IMR-90 (cell line): ENCODE data around the gene ROBO2. TPM values are rescaled to one million over a fixed set of nuclear protein-coding genes. Genes with fewer than 3 reads are reported as not detected.

Source experiments
- ATAC-seq: fragments of 200-7000 bp; cut with Tn5 transposase; 2 replicates; pipeline ENCODE4 v1.9.1; 2020; ENCODE audit warnings: low read depth, mild to moderate bottlenecking, moderate library complexity
- BruUV-seq: library from RNA; stranded (reverse); fragments of 400-500 nt; replicated peaks from 2 replicates; lab custom pipeline; 2021; lab: Mats Ljungman, UMichigan
- CTCF ChIA-PET: fragments of 300-600 bp; formaldehyde crosslinking; extraction: SDS; loops from one replicate; lab custom pipeline; 2021; ENCODE audit warnings: antibody characterized with exemption; lab: Yijun Ruan, JAX
- POLR2A ChIA-PET: fragments of 300-600 bp; sonication (Branson Sonifier 250); formaldehyde crosslinking; loops from one replicate; lab custom pipeline; 2022; ENCODE audit warnings: antibody characterized with exemption; ENCODE audit not compliant: unreplicated experiment; lab: Charles Lee
- DNase-seq: peaks from one replicate; pipeline ENCODE4 v3.0.0; 2013
- H2AFZ ChIP-seq: replicated peaks from 2 replicates; pipeline ENCODE3; 2013; ENCODE audit warnings: low read length, mild to moderate bottlenecking; ENCODE audit not compliant: poor library complexity
- H2AK5ac ChIP-seq: 2 replicates; pipeline ENCODE4 v1.6.1; 2013; ENCODE audit warnings: low read depth, low read length, inconsistent platforms
- H2AK9ac ChIP-seq: replicated peaks from 2 replicates; pipeline ENCODE3; 2013; ENCODE audit warnings: mild to moderate bottlenecking, low read depth, low read length, moderate library complexity; ENCODE audit not compliant: poor library complexity
- H2BK120ac ChIP-seq: 2 replicates; pipeline ENCODE4 v1.6.1; 2013; ENCODE audit warnings: low read depth, low read length, inconsistent platforms
- H2BK15ac ChIP-seq: 3 replicates; pipeline ENCODE4 v1.6.1; 2013; ENCODE audit warnings: low read depth, low read length, inconsistent platforms
- H2BK20ac ChIP-seq: 2 replicates; pipeline ENCODE4 v1.6.1; 2013; ENCODE audit warnings: low read depth, mild to moderate bottlenecking, inconsistent platforms, low read length, moderate library complexity
- H2BK5ac ChIP-seq: 2 replicates; pipeline ENCODE4 v1.6.1; 2013; ENCODE audit warnings: mild to moderate bottlenecking, low read depth, low read length, inconsistent platforms; ENCODE audit not compliant: poor library complexity, severe bottlenecking
- H3K14ac ChIP-seq: replicated peaks from 2 replicates; pipeline ENCODE4 v1.6.1; 2013; ENCODE audit warnings: low read depth, low read length, inconsistent platforms
- H3K18ac ChIP-seq: 2 replicates; pipeline ENCODE4 v1.6.1; 2013; ENCODE audit warnings: low read depth, low read length, control low read depth
- H3K23ac ChIP-seq: 2 replicates; pipeline ENCODE4 v1.6.1; 2013; ENCODE audit warnings: low read depth, low read length, inconsistent platforms
- H3K27ac ChIP-seq: 2 replicates; pipeline ENCODE4 v1.5.1; 2013; ENCODE audit warnings: mild to moderate bottlenecking, control low read depth, low read length; ENCODE audit not compliant: insufficient read depth
- H3K27me3 ChIP-seq: 2 replicates; pipeline ENCODE4 v1.6.1; 2013; ENCODE audit warnings: low read length; ENCODE audit not compliant: control insufficient read depth, insufficient read depth
- H3K36me3 ChIP-seq: 2 replicates; pipeline ENCODE4 v1.6.1; 2013; ENCODE audit warnings: low read length, mixed read lengths; ENCODE audit not compliant: control insufficient read depth, insufficient read depth
- H3K4ac ChIP-seq: 2 replicates; pipeline ENCODE4 v1.6.1; 2013; ENCODE audit warnings: low read depth, low read length, inconsistent platforms
- H3K4me1 ChIP-seq: 2 replicates; pipeline ENCODE4 v1.6.1; 2013; ENCODE audit warnings: low read length, mixed read lengths; ENCODE audit not compliant: control insufficient read depth, insufficient read depth
- H3K4me2 ChIP-seq: 2 replicates; pipeline ENCODE4 v1.6.1; 2013; ENCODE audit warnings: low read depth, mild to moderate bottlenecking, control low read depth, low read length, moderate library complexity
- H3K4me3 ChIP-seq: 2 replicates; pipeline ENCODE4 v1.5.1; 2013; ENCODE audit warnings: low read depth, mild to moderate bottlenecking, control low read depth, low read length, moderate library complexity; ENCODE audit not compliant: insufficient read depth
- H3K56ac ChIP-seq: 2 replicates; pipeline ENCODE4 v1.6.1; 2013; ENCODE audit warnings: low read length, inconsistent platforms; ENCODE audit not compliant: insufficient read depth; ENCODE audit errors: extremely low read depth
- H3K79me1 ChIP-seq, 2 experiments: 2 replicates each; pipeline ENCODE4 v1.6.1; 2013; ENCODE audit warnings: low read length in 2 of 2, inconsistent platforms in 1 of 2, low read depth in 1 of 2
- H3K9ac ChIP-seq: 2 replicates; pipeline ENCODE4 v1.6.1; 2013; ENCODE audit warnings: low read depth, low read length, control low read depth
- H3K9me1 ChIP-seq: 2 replicates; pipeline ENCODE4 v1.6.1; 2013; ENCODE audit warnings: low read length, inconsistent platforms; ENCODE audit not compliant: insufficient read depth
- H3K9me3 ChIP-seq: 2 replicates; pipeline ENCODE4 v1.6.1; 2013; ENCODE audit warnings: low read length; ENCODE audit not compliant: control insufficient read depth, insufficient read depth
- H4K20me1 ChIP-seq: 2 replicates; pipeline ENCODE4 v1.6.1; 2013; ENCODE audit warnings: low read length, inconsistent platforms; ENCODE audit not compliant: insufficient read depth
- H4K5ac ChIP-seq: 2 replicates; pipeline ENCODE4 v1.6.1; 2013; ENCODE audit warnings: mild to moderate bottlenecking, low read depth, low read length, control low read depth
- H4K8ac ChIP-seq, 2 experiments: 2 replicates each; pipeline ENCODE4 v1.6.1; 2013; ENCODE audit warnings: low read depth in 2 of 2, low read length in 2 of 2, control low read depth in 1 of 2, inconsistent platforms in 1 of 2
- H4K91ac ChIP-seq: 2 replicates; pipeline ENCODE4 v1.6.1; 2013; ENCODE audit warnings: low read depth, low read length, inconsistent platforms; ENCODE audit not compliant: insufficient read depth
- BHLHE40 ChIP-seq: fragments of 150-350 bp; IDR thresholded peaks from 2 replicates; pipeline ENCODE4 v1.6.1; 2016; ENCODE audit warnings: mild to moderate bottlenecking, low read depth, low read length
- CEBPB ChIP-seq: IDR thresholded peaks from 2 replicates; pipeline ENCODE4 v1.6.1; 2012; ENCODE audit warnings: low read depth, low read length, improper control_type of control experiment
- CHD1 ChIP-seq: IDR thresholded peaks from 2 replicates; pipeline ENCODE4 v1.6.1; 2012; ENCODE audit warnings: low read depth, low read length, improper control_type of control experiment
- CTCF ChIP-seq: conservative IDR thresholded peaks from 2 replicates; pipeline ENCODE4 v1.5.1; 2012; ENCODE audit warnings: mild to moderate bottlenecking, low read depth, low read length, improper control_type of control experiment
- ELK1 ChIP-seq: fragments of 150-350 bp; IDR thresholded peaks from 2 replicates; pipeline ENCODE4 v1.6.1; 2016; ENCODE audit warnings: low read depth, mild to moderate bottlenecking, low read length, moderate library complexity, borderline replicate concordance
- FOS ChIP-seq: fragments of 150-350 bp; IDR thresholded peaks from 2 replicates; pipeline ENCODE4 v1.6.1; 2016; ENCODE audit warnings: low read depth, low read length
- MAFK ChIP-seq: IDR thresholded peaks from 2 replicates; pipeline ENCODE4 v1.6.1; 2012; ENCODE audit warnings: low read depth, low read length, improper control_type of control experiment
- MAZ ChIP-seq: IDR thresholded peaks from 2 replicates; pipeline ENCODE4 v1.6.1; 2012; ENCODE audit warnings: low read depth, mild to moderate bottlenecking, low read length, improper control_type of control experiment, moderate library complexity, borderline replicate concordance
- MXI1 ChIP-seq: IDR thresholded peaks from 2 replicates; pipeline ENCODE4 v1.6.1; 2012; ENCODE audit warnings: low read depth, mild to moderate bottlenecking, low read length, moderate library complexity, borderline replicate concordance
- NFE2L2 ChIP-seq: fragments of 150-350 bp; IDR thresholded peaks from 2 replicates; pipeline ENCODE4 v1.6.1; 2016; ENCODE audit warnings: low read depth, mild to moderate bottlenecking, low read length
- POLR2A ChIP-seq: IDR thresholded peaks from 2 replicates; pipeline ENCODE4 v1.6.1; 2012; ENCODE audit warnings: mild to moderate bottlenecking, low read depth, low read length
- RAD21 ChIP-seq: IDR thresholded peaks from 2 replicates; pipeline ENCODE4 v1.6.1; 2012; ENCODE audit warnings: low read length, improper control_type of control experiment
- RCOR1 ChIP-seq: IDR thresholded peaks from 2 replicates; pipeline ENCODE4 v1.6.1; 2012; ENCODE audit warnings: mild to moderate bottlenecking, low read length, improper control_type of control experiment; ENCODE audit not compliant: insufficient replicate concordance
- RFX5 ChIP-seq: IDR thresholded peaks from 2 replicates; pipeline ENCODE4 v1.8.0; 2012; ENCODE audit warnings: low read depth, mild to moderate bottlenecking, low read length, moderate library complexity
- SMC3 ChIP-seq: fragments of 150-350 bp; IDR thresholded peaks from 2 replicates; pipeline ENCODE4 v1.6.1; 2016; ENCODE audit warnings: low read depth, mild to moderate bottlenecking, antibody characterized with exemption, low read length, moderate library complexity
- WGBS, 2 experiments: methylation state at CpG; one replicate each; pipeline versions ENCODE4 v1.1.5 to v1.1.7; 2013; ENCODE audit warnings: missing lambda C conversion rate in 2 of 2; ENCODE audit not compliant: insufficient read length in 1 of 2; ENCODE audit errors: extremely low coverage in 2 of 2; 5-methylcytosine and 5-hydroxymethylcytosine counted together
- dilution Hi-C: fragments of 300-500 bp; cut with HindIII; formaldehyde crosslinking; loops from one replicate; pipeline ENCODE4 v1.14.3; 2018; ENCODE audit warnings: low sequenced_read_pairs; ENCODE audit not compliant: unreplicated experiment
- in situ Hi-C: fragments of 300-500 bp; cut with MboI; formaldehyde crosslinking; loops from 3 replicates; pipeline ENCODE4 v1.14.3; 2019; ENCODE audit warnings: low sequenced_read_pairs, inconsistent platforms, mixed read lengths
- intact Hi-C: fragments of 100-400 bp; cut with micrococcal nuclease; formaldehyde crosslinking; loops from 2 replicates; pipeline ENCODE4 v1.10.0; 2022
- polyA plus RNA-seq, 3 experiments: library from polyadenylated mRNA; depleted of rRNA; stranded (reverse); fragments of >200 nt; gene quantifications; 2 replicates each; pipeline ENCODE4 v1.2.3, GENCODE V29; 2012; ENCODE audit warnings: low replicate concordance in 1 of 3
- total RNA-seq: library from RNA; depleted of rRNA; stranded (reverse); fragments of >200 nt; gene quantifications from 2 replicates; pipeline ENCODE4 v1.2.3, GENCODE V29; 2012
- TF ChIP-seq, protein P1 (sequence below): fragments of 150-350 bp; IDR thresholded peaks from 2 replicates; pipeline ENCODE4 v1.6.1; 2017; ENCODE audit warnings: mild to moderate bottlenecking, antibody characterized with exemption, low read length, low read depth

Gene ROBO2
- total and polyA plus RNA-seq, 2 of the 4 experiments (the other 2 are of a cell fraction) = 9.3 to 14.5 TPM

GRCh38 chr3:77667901-77668300 lies 628.0 kb downstream of the ROBO2 start:
- Histone ChIP-seq H3K79me1 (no peaks in the 10 kb centered on the region), H2AK9ac (no peak overlapping the region), H2BK120ac (no peak overlapping the region), H4K8ac (no peak overlapping the region), H2BK15ac (no peak overlapping the region), H4K5ac (no peak overlapping the region), H4K20me1 (no peaks in the 10 kb centered on the region), H3K18ac (no peak overlapping the region), H3K14ac (no peak overlapping the region), H4K91ac (no peak overlapping the region), H3K27me3 (no peaks in the 10 kb centered on the region), H3K9ac (no peak overlapping the region), H3K4ac (no peak overlapping the region), H2BK5ac (no peak overlapping the region), H2AFZ (no peak overlapping the region), H3K4me2 (no peak overlapping the region), H3K27ac (no peak overlapping the region), H3K36me3 (no peaks in the 10 kb centered on the region), H3K4me3 (no peak overlapping the region), H3K4me1 (no peaks in the 10 kb centered on the region), H3K23ac (no peak overlapping the region), H3K9me1 (no peaks in the 10 kb centered on the region), H3K9me3 (0 out of 2 replicates have a peak, but pooled peaks cover 1% of the 10 kb centered on the region), H2AK5ac (no peak overlapping the region), H2BK20ac (no peak overlapping the region), H3K56ac (no peak overlapping the region)
- ChIA-PET POLR2A (no interaction called here), CTCF (no interaction called here)
- no CpG with 5 or more reads among the region's 1 CpG for WGBS, 2 experiments
- dilution Hi-C loops = no loop called here
- DNase-seq = no peak
- TF ChIP-seq BHLHE40 = no peak
- no peak for TF ChIP-seq FOS
- no peak for TF ChIP-seq RAD21
- no peak for TF ChIP-seq CTCF
- TF ChIP-seq CHD1 = no peak
- no peak for TF ChIP-seq MAZ
- no peak for TF ChIP-seq POLR2A
- TF ChIP-seq SMC3 = no peak
- TF ChIP-seq RCOR1 = no peak
- no peak for TF ChIP-seq ELK1
- TF ChIP-seq MXI1 = no peak
- TF ChIP-seq NFE2L2 = no peak
- no peak for TF ChIP-seq RFX5
- no peak for TF ChIP-seq CEBPB
- TF ChIP-seq MAFK = no peak
- TF ChIP-seq, protein P1, sequence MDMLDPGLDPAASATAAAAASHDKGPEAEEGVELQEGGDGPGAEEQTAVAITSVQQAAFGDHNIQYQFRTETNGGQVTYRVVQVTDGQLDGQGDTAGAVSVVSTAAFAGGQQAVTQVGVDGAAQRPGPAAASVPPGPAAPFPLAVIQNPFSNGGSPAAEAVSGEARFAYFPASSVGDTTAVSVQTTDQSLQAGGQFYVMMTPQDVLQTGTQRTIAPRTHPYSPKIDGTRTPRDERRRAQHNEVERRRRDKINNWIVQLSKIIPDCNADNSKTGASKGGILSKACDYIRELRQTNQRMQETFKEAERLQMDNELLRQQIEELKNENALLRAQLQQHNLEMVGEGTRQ = no peak
- no TSS peak for BruUV-seq
- no peak for ATAC-seq
- in situ Hi-C loops = no loop called here
- intact Hi-C loops = no loop called here
